Activated CD4-positive, alpha-beta T cell treated with anti-CD3 and anti-CD28 coated beads, Interleukin-2, amount 50 U/mL, for 48 hours (primary cell): ENCODE measurements around the gene FCN3.
"Not testable (repeated sequence)": the region's sequence is repeated elsewhere in the genome, so short reads cannot be mapped to it uniquely, and the experiment has no call there.

Source experiments
- DNase-seq, 2 experiments: peaks; one replicate each; pipeline ENCODE4 v3.0.0-alpha.2; 2020

Gene FCN3

DNA sequence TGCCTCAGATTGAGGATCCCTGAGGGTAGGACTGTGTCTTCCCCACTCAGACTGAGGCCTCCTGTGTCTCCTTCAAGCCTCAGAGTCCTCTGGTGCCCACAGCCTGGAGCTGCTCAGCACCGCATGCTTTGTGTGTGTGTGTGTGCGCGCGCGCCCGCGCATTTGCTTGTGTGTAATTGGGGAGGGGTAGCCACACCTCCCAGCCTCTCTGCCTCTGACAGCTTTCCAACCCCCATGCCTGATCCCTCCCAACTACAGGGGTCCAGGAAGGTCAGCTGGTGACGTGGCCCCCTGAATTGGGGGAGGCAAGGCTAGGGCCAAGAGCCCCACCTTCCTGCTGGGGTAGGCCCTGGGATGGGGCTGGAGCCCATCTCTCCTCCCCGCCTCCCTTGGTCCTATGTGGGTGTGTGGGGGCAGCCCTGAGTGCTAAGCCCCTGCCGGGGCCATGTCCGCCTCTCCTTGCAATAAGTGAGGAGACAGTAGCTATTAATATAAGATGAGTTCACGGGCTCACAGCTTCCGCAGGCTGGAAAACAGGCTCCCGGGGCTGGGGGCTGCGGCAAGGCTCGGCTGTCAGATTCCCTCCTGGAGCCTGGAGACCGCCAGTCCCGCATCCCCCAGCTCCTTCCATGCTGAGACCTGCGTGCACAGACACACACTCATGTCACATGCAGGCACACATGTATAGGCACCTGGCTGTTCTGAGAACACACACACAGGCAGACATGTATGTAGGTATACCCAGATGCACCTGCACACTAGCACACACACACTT, 24.8 kb upstream of the FCN3 start:
- DNase-seq, result no peak

DNA sequence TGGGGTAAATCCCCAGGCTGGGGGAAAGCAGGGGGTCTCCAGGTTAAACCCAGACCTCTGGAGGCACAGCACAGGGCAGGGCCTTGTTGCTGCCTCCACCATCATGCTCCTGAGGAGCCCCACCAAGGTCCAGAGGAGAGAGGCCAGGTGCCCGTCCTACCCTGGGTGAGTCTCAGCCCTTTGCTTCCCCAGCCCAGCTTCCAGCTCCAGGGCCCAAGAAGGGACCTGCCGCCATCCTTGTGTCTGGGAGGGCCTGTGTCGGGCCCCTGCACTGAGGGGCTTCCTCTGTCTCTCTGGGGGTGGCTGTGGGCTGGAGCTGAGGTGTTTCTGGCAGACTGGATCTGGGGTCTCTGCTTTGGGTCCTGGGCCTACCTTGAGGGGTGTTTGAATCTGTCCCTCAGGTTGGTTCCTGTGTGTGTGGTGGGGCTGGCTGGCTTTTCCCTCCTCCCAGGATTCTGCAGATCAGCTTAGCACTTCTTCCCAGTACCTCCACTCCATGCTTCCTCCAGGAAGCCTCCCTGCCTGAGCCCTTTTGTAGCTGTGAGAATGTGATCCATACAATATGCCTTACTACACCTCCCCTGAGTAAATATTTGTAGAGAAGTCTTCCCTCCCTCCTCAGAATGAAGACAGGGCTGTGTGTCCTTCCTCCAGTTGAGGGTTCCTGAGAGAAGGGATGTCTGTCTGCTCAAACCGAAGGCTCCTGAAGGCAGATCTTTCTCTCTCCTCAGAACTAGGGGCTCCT, 24.0 kb upstream of the FCN3 start:
- no peak for DNase-seq

DNA sequence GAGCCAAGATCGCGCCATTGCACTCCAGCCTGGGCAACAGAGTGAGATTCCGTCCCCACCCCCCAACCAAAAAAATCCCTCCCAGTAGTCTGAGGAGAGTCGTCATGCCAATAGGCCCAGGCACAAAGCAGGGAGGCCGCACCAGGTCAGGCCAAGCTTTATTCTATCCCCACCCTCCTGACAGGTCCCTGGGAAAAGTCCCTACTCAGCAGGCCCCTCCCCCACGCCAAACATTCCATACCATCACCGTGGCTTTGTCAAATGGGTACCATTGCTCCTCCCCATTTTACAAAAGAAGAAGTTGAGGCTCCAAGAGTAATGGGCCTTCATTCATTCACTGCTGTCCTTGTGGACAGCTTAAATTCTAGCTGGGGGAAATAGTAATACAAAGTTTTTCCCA, 23.1 kb upstream of the FCN3 start:
- no peak for DNase-seq

DNA sequence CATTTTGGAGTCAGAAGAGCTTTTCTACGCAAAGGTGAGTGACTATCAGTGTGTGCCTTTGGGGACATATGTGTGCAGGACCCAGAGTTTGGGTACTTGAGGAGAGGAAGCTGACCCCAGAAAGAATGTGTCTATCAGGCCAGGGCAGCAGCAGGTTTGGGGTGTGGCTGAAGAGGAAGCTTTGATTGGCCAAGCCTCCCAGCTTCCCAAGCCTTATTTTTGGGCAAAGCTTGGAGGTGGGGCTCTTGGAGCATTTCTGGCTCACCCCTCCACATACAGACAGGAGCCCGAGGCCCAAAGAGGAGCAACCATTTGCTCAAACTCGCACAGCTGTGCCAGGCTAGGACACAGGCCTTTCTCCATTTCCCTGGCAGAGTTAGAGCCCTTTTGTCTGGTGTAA, 22.5 kb upstream of the FCN3 start:
- DNase-seq, result no peak

DNA sequence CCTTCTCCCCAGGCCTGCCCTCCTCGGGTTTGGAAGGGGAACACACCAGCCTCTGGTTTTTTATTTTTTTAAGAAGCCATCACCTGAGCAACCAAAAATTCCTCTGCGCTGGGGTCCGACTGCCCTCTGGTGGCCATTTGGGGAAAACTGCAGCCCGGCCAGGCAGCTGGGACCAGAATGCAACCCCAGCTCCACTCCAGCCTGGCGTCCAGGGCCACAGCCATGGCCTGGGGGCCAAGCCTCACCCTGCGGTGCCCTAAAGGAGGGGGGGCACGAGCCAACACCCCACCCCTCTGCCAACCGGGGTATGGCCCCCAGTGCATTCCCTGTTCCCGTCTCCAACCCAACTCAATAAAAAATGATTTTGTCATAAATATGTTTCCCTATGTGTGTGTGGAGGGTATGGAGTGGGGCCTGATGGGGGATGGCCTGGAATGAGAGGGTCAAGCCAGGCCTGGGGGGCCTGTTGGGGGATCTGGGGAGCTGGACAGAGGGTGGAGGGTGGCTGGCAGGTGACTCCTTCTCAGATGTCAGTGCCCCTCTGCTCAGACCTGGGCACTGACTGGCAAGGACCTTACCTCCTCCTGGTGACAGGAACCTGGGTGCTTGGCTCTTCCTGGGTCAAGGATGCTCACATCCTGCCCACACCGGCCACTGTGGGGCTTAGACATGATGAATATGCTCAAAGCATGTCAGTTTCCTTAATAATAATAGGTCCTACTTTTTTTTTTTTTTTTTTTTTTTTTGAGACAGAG, 21.0 kb upstream of the FCN3 start:
- DNase-seq, result peak; percentile 79 to 83

DNA sequence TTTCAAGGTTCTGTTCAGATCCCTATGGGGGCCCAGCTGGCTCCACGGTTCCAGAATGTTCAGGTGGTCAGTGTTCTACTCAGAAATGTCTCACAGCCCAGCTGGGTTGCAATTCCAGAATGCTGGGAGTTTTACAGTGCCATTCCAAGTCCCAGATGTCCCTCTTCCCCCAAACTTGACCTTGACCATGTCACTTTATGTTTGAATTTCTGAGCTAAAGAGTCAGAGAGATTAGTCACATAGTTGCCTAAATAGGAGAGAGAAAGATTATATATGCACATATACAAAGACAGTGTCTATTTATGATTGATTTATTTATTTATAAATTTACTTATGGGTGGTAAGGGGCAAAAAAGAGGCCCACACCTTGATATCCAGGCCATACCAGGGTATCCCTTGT, 20.3 kb upstream of the FCN3 start:
- no peak for DNase-seq

DNA sequence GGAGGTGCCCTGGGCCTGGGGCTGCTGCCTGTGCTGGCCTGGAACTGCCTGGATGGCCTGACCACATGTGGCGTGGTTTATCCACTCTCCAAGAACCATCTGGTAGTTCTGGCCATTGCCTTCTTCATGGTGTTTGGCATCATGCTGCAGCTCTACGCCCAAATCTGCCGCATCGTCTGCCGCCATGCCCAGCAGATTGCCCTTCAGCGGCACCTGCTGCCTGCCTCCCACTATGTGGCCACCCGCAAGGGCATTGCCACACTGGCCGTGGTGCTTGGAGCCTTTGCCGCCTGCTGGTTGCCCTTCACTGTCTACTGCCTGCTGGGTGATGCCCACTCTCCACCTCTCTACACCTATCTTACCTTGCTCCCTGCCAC, 19.6 kb upstream of the FCN3 start:
- DNase-seq, result no peak

- no peak for DNase-seq
Measured at GRCh38 chr1:27393641-27394281, 19.1 kb upstream of the FCN3 start.

DNA sequence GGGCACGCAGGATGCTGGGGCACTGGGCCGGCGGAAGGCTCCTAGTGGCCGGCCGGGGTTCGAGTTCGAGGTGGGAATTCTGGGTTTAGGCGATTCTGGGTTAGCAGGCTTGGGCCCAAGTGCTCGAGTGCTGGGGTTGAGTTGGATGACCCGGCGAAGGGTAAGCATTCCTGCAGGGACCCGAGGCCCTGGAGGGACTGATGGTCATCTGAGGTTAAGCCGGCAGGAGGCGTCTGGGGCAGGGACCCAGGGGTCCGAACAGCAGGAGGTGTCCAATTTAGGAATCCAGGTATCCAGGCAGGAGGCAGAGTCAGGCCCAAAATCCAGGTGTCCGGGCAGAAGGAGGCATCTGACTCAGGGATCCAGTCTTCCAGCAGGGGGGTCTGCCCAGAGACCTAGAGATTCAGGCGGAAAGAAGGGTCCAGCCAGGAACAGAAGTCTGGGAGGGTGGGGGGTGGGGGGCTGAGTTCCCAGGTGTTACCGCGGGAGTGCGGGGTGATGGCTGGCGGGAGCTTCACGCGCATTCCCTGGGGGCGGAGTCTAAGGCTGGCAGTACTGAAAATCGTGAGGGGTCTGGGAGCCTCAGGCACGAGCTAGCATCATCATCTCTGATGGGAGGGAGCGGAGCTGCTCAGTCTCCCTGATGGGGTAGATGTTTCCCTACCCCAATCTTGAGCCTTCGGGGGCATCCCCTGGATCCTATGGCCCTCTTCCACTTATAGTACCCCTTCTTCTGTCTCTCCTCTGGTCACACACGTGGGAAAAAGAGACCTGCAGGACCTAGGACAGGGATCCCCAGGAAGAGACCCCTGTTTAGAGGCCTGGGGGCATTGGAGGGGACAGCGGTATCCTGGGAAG, 18.4 kb upstream of the FCN3 start:
- DNase-seq, result no peak

DNA sequence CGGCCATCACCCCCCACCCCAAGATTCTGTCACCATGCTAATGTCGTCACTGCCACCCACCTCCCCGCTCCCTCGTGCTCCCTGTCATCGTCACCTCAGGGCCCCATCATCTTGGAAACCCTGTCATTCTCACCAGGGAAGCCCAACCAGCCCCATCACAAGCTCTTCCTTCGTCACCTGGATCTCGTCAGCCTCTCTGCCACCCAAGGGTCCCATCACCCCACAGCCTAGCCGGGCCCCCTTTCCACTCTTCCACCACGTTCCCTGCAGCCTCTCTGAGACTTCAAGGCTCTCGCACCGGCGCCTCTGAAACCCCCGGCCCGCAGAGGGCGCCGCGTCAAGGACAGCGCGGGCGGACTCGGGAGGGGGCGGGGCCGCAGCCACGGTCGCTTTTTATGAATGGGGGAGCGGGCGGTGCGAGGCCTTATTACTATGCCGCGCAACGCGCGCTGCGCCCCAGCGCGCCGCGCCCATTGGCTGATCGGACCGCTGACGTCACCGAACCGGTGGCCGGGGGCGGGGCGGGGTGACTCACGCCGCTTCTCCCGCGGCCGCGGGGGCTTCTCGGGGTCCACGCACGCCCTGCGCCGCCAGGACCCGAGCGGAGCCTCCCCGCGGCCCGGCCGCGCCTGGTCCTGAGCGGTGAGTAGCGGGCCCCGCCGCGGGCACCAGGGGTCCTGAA, 17.6 kb upstream of the FCN3 start, which contains the start of gene GPR3:
Gene GPR3 (plus strand): TSS at position 527 of the 682 bp plus-strand sequence. CDS start 1,177 bp downstream, outside the sequence.
- DNase-seq, result peak; percentile 94 to 95

DNA sequence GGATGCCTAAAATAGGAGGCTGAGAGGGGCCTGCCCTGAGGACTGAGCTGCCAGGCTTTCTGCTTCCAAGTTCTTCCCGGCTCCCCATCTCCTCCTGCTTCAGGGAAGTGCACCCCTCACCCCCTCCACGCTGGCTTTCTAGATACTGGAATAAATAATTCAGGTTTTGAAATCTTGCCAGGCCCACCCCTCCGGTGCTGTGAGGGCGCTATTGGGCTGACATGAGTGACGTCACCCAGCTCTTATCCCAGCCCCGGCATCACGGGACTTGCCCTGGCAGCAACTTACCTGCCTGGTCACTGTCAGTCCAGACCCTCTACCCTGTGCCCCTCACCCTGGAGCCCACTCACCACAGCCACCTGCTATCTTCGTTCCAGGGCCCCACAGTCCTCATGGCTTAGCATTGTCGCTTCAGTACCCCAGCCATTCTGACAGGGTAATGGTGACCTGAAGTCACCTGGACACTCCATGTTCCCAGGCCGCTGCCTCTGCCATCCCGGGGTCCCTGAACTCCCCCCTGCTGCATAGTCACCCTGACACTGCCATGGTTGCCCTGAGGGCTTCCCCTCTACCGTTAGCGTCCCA, 17.0 kb upstream of the FCN3 start:
- peak; percentile 33 to 45 for DNase-seq

DNA sequence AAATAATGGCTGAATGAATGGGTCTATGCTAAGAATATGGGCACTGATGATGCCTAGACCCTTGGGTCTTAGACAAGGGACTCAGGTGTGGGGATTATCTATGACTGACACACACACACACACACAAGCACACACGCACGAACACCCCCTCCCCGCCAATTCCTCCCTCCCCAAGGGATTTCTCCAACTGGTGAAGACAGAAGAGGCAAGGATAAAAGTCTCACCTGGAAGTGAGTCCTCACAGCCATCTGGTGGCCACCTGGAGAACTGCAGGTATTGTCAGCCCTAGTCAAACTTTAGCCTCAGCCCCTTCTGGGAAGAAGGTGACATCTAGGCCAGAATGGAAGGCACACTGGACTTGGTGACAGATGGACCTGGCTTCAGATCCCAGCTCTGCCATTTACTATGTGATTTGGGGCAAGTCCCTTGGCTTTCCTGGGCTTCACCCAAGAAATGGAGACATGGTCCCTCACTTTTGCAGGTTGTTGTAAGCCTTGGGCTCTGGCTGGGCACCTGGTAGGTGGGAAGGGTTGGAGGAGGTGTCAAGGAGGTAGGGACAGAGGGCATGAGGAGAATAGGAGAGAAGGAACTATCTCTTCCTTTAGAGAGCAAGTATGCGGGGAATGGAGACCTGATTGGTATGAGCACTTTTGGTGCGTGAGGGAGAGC, 13.8 kb upstream of the FCN3 start:
- DNase-seq, result peak; percentile 83 to 84

DNA sequence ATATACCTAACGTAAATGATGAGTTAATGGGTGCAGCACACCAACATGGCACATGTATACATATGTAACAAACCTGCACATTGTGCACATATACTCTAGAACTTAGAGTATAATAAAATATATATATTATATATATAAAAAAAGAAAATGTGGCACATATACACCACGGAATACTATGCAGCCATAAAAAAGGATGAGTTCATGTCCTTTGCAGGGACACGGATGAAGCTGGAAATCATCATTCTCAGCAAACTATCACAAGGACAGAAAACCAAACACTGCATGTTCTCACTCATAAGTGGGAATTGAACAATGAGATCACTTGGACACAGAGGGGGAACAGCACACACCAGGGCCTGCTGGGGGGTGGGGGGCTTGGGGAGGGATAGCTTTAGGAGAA, 10.2 kb upstream of the FCN3 start:
- not testable (repeated sequence) for DNase-seq

- no peak for DNase-seq
Measured at GRCh38 chr1:27383661-27384060, 9.0 kb upstream of the FCN3 start.

DNA sequence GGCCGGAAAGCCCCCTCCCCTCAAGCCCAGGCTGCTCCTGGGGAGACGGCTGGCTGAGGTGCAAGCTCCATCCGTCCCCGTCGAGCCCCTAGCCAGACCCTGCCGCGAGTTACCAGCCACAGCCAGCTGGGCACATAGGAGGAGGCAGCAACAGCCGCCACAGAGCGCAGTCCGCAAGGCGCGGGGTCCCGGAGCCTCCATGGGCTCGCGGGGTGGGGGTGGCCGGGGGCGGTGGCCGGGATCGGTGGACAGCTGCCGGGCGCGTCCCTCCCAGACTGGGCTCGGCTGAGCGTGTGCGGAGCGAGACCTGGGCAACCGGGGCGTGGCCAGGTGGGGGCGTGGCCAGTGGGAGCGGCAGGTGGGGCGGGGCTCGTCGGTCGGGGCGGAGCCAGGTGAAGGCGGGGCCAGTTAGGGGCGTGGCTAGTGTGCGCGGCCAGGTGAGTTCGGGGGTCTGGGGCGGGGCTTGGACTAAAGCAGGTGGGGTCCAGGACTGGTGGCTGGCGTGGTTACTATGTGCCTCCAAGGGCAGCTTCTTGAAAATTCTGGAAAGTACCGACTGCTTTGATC, 8.5 kb upstream of the FCN3 start, which contains the start of gene CD164L2:
Gene CD164L2 (minus strand): TSS at position 295 of the 567 bp plus-strand sequence. CDS start 94 bp downstream, at position 201.
- DNase-seq, result peak; percentile 63 to 66

DNA sequence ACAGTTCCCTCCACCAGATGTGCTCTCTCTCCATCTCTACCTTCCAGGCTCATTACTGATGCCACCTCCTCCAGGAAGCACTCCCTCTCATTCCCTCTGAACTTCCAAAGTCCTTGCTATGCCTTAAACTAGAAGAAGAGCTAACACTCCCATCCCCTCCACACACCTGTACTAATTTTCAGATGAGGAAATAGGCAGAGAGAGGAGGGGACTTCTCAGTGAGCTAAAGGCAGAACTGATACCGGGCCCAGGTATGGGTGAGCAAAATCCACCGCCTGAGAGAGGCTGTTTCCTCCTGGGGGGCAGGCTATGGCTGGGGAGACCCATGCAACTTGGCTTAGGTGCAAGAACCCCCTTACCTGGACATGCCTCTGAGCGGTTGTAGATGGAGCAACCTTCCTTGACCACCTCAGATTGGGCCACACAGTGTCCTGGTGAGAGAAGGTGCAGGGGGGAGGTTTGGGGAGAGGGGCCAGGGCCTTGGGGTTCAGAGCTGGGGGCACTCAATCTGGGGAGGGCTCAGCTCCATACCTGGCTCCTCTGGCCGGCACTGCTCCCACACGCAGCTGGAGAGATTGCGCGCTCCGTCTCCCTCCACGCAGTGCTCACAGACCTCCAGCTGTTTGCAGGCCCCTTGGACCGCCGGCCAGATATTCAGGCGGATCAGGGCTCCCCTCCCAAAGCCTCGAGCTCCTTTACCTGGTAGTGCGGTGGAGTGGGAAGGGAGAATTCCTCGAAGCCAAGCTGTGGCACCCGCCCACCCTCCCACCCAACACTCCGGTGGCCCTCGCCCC, 7.5 kb upstream of the FCN3 start:
- no peak for DNase-seq

DNA sequence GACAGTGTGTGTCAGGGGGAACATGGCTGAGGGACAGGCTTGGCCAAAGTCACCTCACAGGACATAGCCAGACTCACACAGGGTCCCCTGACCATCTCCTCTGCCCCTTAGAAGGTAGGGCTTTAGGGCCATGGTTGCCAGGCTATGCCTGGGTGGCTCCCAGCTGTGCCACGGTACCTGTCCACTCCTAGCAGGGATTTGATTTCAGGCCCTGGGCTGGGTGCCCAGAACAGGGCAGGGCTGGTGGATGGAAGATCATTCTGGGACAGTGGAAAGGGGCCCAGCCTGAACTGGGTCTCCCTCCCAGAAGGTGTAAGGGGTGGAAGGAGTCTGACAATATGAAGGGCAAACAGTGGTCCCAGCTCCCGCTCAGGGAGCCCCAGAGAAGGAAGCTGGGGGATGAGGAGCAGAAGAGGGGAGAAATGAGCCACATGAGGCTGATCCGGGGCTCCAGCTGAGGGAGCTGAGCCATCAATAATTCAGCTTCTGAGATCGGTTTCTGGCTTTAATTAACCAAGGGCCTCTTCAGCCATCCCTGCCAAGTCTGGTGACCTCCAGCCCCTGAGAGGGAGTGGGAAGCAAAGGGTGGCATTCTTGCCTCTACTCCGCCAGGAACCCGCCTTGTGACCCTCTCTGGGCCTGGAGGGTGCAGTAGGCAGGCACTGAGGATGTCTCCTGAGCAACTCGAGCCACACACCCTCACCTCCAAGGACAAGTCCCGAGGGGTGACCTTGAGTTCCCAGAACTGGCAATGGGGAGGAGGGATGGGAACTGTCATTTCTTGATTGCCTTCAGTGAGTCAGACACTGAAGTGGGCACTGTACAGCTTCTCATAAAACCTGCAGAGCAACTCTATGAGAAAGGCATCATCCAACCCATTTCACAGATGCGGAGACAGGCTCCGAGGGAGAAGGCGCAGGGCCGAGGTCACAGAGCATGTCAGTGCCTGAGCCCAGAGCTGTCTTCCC, 6.4 kb upstream of the FCN3 start:
- no peak for DNase-seq

DNA sequence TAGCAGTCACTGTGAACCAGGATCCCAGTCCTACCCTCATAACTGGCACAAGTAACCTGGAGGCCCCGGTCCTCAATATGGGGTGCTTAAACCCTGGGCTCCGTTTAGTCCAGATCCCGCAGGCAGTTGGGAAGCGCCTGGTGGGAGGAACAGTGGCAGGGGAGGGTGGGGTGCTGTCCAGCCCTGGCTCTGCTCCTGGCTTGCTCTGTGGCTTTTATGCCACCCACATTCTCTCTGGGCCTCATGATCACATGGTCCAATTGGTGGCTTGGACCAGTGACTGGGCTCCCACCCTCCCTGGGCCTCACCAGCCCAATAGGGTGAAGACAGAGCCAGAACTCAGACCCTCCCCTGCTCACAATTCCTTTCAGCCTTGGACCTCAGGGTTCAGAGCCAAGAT, 5.6 kb upstream of the FCN3 start:
- DNase-seq, result no peak
